ENCODE results near the gene KIAA1958.

DNA sequence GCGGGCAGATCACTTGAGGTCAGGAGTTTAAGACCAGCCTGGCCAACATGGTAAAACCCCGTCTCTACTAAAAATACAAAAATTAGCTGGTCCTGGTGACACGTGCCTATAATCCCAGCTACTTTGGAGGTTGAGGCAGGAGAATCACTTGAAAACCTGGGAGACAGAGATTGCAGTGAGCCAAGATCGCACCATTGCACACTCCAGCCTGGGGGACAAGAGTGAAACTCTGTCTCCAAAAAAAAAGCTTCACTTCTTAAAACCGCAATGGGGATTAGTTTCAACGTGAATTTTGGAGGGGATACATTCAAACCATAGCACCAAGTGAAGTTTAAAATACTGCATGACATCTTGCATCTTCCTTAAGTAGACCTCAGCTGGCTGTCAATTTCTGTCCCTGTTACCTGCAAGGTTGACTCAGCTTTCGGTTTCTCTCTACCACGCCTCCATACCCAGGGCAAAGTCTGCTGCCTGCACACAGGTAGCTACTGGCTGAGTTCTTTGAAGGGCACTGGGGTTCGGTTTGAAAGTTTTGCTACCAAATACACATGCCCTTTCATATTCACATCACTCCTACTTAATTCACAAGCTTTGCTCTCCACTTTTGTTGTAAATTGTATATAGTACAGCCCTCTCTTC lies 69.3 kb downstream of the KIAA1958 start:
- TF ChIP-seq CTCF (IDR thresholded peaks at IDR 0.05 in 4 of 5, conservative IDR thresholded peaks at IDR 0.05 in 1 of 5): no peak
- TF ChIP-seq POLR2A (IDR thresholded peaks at IDR 0.05): no peak

Measured in gastrocnemius medialis (tissue), 4 donors.